ENCODE data around the gene BEST4. TPM values are rescaled to one million over a fixed set of nuclear protein-coding genes. Genes with fewer than 3 reads are reported as not detected.

The BEST4 gene
- total RNA-seq = 0.21 TPM in 1 of 2 replicates, not detected in the other
- 0.21 and 0.29 TPM in 2 replicates for polyA plus RNA-seq
- polyA plus RNA-seq (2011; cell fraction: cytosol; rRNA removed) = 0.04 and 0.18 TPM in 2 replicates
- polyA plus RNA-seq (2011; cell fraction: nucleus; rRNA removed) = 1.5 and 2.3 TPM in 2 replicates
- polyA plus RNA-seq (2012) = 0.13 and 0.19 TPM in 2 replicates
- polyA minus RNA-seq = 0.23 TPM in 1 of 2 replicates, not detected in the other
- not detected for polyA minus RNA-seq (2011; cell fraction: cytosol; rRNA and poly(A)+ RNA removed)
- 0.38 TPM in 1 of 2 replicates, not detected in the other for polyA minus RNA-seq (2011; cell fraction: nucleus; rRNA and poly(A)+ RNA removed)
- Bru-seq, nascent RNA = percentile 2 among the genes with signal in this experiment
- percentile 28 among the genes with signal in this experiment for BruChase-seq, experiment 1, labeled RNA remaining after a 6-hour chase
- percentile 28 among the genes with signal in this experiment for BruChase-seq, experiment 2, labeled RNA remaining after a 2-hour chase
- long read RNA-seq = 0 reads

DNA sequence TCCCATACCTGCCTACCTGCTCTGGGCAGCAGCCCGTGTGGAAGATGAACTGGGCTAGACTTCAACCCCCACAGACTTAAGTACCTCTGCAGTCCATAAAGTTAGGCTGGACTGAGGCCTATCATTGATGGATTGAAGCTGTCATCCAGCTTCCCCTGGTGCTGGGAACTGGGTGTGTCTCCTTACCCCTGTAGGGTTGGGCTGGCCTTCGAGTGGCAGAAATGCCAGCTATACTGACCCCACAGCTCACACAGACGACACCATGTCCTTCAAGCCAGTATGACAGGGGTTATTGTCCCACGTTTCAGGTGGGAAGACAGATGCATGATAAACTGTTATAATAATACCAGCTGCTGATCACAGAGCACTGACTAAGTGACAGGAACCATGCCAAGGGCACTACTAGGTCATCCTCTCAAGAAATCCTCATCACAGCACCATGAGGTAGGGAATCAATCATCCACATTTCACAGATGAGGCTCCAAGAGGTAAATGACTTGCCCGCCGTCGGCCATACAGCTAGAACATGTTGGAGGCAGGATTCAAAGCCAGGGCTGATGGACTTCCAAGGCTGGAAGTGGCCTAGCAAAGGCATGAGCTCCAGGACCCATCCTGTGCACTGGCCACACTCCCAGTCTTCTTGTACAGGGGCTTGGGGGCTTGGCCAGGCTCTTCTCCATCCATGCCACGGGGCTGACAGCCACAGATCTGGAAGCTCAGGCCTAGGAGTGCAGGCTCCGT is at the start of gene BEST4:
BEST4 (minus strand) TSS at position 51 of the 741 bp plus-strand sequence. CDS start 465 bp downstream, outside the sequence.
- H3K9ac ChIP-seq (replicated peaks; ENCODE audit: extremely low read depth, insufficient read depth, low read length) = no peak within 1 kb of the TSS
- intact Hi-C loops (cut with micrococcal nuclease) = no loop called here
- no peak within 1 kb of the TSS for H3K27ac ChIP-seq (ENCODE audit: insufficient read depth, low read depth, low read length)
- no peaks in the 10 kb centered on the region for H3K79me2 ChIP-seq (ENCODE audit: control insufficient read depth, insufficient read depth, low read length)
- BruUV-seq (replicated peaks) = no TSS peak
- no peaks in the 10 kb centered on the region for H3K9me1 ChIP-seq (replicated peaks; ENCODE audit: control insufficient read depth, extremely low read depth, insufficient read depth, low read length)
- FAIRE-seq (no peak), DNase-seq (ENCODE audit: low read depth, low spot score) (no peak)
- no peak within 1 kb of the TSS for H3K4me2 ChIP-seq (ENCODE audit: insufficient read depth, low read length)
- ChIA-PET CTCF (interaction anchor here (0.8 to 2.5 kb wide), 7 partner anchors 10 to 515 kb away, joined by 3 to 12 read pairs (median 4); partner anchors contain the start of genes PLK3 and UROD), POLR2A (interaction anchor here (0.7 to 1.9 kb wide), 3 partner anchors 12 to 31 kb away, joined by 3 to 8 read pairs (median 3); partner anchors contain the start of genes PLK3 and RPS8)
- no peaks in the 10 kb centered on the region for H3K9me3 ChIP-seq (replicated peaks; ENCODE audit: control insufficient read depth, insufficient read depth, low read length)
- no peaks in the 10 kb centered on the region for H3K27me3 ChIP-seq (ENCODE audit: control insufficient read depth in 2 of 2, insufficient read depth in 2 of 2, low read length in 2 of 2)
- H3K4me1 ChIP-seq (ENCODE audit: control insufficient read depth, extremely low read depth, insufficient read depth, low read length) = peaks cover 10% of the 10 kb centered on the region
- H3K4me3 ChIP-seq (replicated peaks in 1 of 3; ENCODE audit: insufficient read depth in 1 of 3, low read depth in 1 of 3, low read length in 3 of 3) = no peak within 1 kb of the TSS
- TF ChIP-seq EZH2 (IDR thresholded peaks at IDR 0.05; ENCODE audit: borderline replicate concordance, low read depth, low read length, severe bottlenecking) (no peak), MYC (IDR thresholded peaks at IDR 0.05; ENCODE audit: low read depth, low read length) (no peak), GATA2 (IDR thresholded peaks at IDR 0.05; ENCODE audit: insufficient read depth, insufficient read length, low read depth, low read length) (no peak), FOS (IDR thresholded peaks at IDR 0.05; ENCODE audit: borderline replicate concordance, insufficient read depth, low read length) (no peak), POLR2AphosphoS5 (IDR thresholded peaks at IDR 0.05; ENCODE audit: insufficient read depth, low read depth, low read length) (no peak), JUN (IDR thresholded peaks at IDR 0.05; ENCODE audit: borderline replicate concordance, insufficient read depth, insufficient read length, low read depth) (no peak), POLR2A (IDR thresholded peaks at IDR 0.05; ENCODE audit: low read depth, low read length) (no peak)
- TF ChIP-seq, protein P1, sequence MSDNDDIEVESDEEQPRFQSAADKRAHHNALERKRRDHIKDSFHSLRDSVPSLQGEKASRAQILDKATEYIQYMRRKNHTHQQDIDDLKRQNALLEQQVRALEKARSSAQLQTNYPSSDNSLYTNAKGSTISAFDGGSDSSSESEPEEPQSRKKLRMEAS (IDR thresholded peaks at IDR 0.05; ENCODE audit: insufficient read depth, insufficient read length) = no peak
- TF ChIP-seq, protein P2, sequence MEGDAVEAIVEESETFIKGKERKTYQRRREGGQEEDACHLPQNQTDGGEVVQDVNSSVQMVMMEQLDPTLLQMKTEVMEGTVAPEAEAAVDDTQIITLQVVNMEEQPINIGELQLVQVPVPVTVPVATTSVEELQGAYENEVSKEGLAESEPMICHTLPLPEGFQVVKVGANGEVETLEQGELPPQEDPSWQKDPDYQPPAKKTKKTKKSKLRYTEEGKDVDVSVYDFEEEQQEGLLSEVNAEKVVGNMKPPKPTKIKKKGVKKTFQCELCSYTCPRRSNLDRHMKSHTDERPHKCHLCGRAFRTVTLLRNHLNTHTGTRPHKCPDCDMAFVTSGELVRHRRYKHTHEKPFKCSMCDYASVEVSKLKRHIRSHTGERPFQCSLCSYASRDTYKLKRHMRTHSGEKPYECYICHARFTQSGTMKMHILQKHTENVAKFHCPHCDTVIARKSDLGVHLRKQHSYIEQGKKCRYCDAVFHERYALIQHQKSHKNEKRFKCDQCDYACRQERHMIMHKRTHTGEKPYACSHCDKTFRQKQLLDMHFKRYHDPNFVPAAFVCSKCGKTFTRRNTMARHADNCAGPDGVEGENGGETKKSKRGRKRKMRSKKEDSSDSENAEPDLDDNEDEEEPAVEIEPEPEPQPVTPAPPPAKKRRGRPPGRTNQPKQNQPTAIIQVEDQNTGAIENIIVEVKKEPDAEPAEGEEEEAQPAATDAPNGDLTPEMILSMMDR (IDR thresholded peaks at IDR 0.05; ENCODE audit: extremely low read depth in 1 of 2, insufficient read depth in 1 of 2, low read depth in 1 of 2, low read length in 2 of 2) = no peak
- no peaks in the 10 kb centered on the region for H4K20me1 ChIP-seq (replicated peaks; ENCODE audit: control insufficient read depth, extremely low read depth, insufficient read depth, low read length)
- H2AFZ ChIP-seq (ENCODE audit: low read depth, low read length) = no peak within 1 kb of the TSS
- dilution Hi-C loops (cut with MboI; ENCODE audit: extremely low pct_ligation_motif_present, low sequenced_read_pairs) = no loop called here
- no peaks in the 10 kb centered on the region for H3K36me3 ChIP-seq (ENCODE audit: control insufficient read depth in 2 of 2, extremely low read depth in 1 of 2, insufficient read depth in 2 of 2, low read length in 2 of 2)

All from endothelial cell of umbilical vein (primary cell).